NCI-H774 (cell line): ENCODE results near the gene GUCA2A.

Experiments
- DNase-seq: peaks from one replicate; lab custom pipeline; 2025; lab: John Stamatoyannopoulos, UW

The GUCA2A gene

DNA sequence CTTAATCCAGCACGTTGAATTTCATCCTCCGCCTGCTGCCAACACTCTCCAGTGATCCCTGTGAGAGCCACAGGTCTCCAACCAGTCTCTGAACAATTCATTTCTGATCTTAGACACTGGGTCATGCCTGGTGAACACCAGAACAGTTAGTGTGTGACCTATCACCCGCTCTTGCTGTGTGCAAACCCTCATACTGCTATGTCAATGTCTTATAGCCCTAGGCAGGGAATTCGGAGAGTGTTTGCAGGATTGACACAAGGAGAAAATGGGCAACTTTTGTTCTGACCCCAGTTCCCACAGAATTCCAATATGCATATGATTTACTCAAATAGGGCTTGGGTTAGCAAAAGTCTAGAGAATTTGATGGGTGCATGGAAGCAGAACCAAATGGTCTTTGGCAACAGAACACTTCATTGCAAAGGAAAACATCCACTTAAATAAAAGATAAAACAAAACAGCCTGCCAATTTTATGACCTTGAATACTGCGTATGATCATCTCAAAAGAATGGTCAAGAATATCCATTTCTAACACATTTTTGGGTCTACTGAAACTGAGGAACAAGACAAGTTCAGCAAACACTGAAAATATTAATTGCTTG, 34.4 kb downstream of the GUCA2A start:
- DNase-seq: no peak

DNA sequence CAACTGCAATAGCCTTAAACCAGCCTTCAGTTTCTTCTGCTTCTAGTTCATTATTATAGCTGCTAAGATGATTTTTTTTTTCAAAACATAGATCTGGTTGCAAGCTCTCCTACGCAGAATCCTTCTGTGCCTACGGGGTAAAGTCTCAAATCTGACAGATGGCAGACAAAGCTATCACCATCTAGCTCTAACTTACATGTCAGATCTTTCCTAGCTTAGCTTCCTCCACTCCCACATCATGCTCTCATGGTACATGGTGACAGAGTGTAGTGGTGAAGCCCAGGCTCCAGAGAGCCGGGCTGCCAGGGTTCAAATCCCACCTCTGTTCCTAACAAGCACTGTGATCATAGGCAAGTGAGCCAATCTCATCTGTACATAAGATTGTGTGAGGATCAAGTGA, 35.6 kb downstream of the GUCA2A start:
- no peak for DNase-seq

GRCh38 chr1:42128499-42128898, 36.0 kb downstream of the GUCA2A start:
- no peak for DNase-seq

- no peak for DNase-seq
These were observed 36.8 kb downstream of the GUCA2A start for GRCh38 chr1:42127767-42128166.

- no peak for DNase-seq
These were observed 39.0 kb downstream of the GUCA2A start for GRCh38 chr1:42125552-42125951.

GRCh38 chr1:42122408-42122807, 42.1 kb downstream of the GUCA2A start:
- no peak for DNase-seq

DNA sequence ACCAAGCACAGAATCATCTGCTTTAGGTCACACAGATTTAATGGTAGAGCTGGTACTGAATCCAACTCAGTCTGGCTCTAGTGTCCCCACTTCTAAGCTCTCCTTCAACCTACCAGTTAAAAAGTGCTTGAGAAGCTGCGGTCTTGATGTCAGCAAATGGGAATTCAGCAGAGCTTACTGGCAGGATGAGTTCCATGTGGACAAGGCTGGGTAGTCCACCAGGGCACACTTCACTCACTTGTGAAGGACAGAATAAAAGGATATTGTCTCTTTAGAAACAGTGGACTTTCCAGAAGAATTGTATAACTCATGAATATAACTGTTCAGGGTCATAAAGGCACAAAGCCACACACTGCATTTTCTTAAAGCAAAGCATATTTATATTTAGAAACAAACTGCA, 46.4 kb downstream of the GUCA2A start:
- DNase-seq: no peak

- no peak for DNase-seq
These were observed 47.3 kb downstream of the GUCA2A start for GRCh38 chr1:42117214-42117613.

DNA sequence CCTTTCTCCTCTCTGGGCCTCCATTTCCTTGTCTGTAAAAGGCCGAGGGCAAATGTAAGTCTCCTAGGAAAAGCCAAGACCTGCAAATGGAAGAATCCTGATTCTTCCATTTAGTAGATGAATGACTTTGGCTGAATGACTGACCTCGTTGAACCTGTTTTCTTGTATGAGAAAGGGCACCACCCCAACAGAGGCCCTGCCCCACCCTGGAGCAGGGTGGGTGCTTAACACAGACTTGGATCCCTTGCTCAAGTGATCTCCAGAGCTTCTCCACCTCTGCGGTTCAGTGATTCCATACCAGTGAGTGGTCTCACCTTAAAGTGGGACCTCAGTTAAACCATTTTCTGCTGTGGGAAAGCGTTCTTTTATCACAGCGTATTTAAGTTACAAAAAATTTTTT, 50.3 kb downstream of the GUCA2A start:
- no peak for DNase-seq
